ENCODE results near the gene C1orf116.

Gene C1orf116

DNA sequence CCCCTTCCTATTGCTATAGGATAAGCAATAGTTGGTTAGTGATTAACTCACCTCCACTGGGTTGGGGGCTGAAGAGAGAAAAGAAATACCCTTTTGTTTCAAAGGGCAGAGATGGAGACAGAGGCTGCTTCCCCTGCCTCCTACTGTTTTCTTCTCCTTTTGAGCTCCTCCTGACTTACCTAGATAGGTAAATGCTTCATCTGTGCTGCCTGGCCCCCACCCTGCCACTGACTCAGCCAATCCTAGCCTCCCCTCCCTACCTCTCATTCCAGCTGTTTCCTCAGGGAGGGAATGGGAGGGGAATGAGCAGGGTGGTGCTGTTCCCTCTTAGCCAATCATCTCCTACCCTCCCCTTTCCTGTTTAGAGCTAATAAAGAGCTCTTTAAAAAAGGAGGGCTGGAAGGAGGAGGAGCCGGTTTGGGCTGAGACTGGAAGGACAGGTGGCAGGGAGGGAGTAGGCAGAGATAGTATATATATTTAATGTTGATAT, at the start of gene C1orf116:
Gene C1orf116, minus strand, starts transcription at position 229 of the 490 bp plus-strand sequence. CDS start 5,158 bp downstream, outside the sequence.
- TF ChIP-seq ZFX (IDR thresholded peaks at IDR 0.05; ENCODE audit: borderline replicate concordance) (no peak), CTCF (IDR thresholded peaks at IDR 0.05) (no peak)
- peak within 1 kb of the TSS; percentile 100 for H3K27ac ChIP-seq

GRCh38 chr1:207081806-207082205, 49.2 kb upstream of the C1orf116 start:
- TF ChIP-seq ZFX (IDR thresholded peaks at IDR 0.05; ENCODE audit: borderline replicate concordance) (no peak), CTCF (IDR thresholded peaks at IDR 0.05) (no peak)
- no peak overlapping the region for H3K27ac ChIP-seq

- H3K27ac ChIP-seq: no peak overlapping the region
- TF ChIP-seq CTCF (IDR thresholded peaks at IDR 0.05) (no peak), ZFX (IDR thresholded peaks at IDR 0.05; ENCODE audit: borderline replicate concordance) (no peak)
These were observed 48.5 kb upstream of the C1orf116 start for GRCh38 chr1:207081088-207081487.

GRCh38 chr1:207079706-207080241, 47.2 kb upstream of the C1orf116 start:
- TF ChIP-seq CTCF (IDR thresholded peaks at IDR 0.05) (no peak), ZFX (IDR thresholded peaks at IDR 0.05; ENCODE audit: borderline replicate concordance) (no peak)
- no peak overlapping the region for H3K27ac ChIP-seq

DNA sequence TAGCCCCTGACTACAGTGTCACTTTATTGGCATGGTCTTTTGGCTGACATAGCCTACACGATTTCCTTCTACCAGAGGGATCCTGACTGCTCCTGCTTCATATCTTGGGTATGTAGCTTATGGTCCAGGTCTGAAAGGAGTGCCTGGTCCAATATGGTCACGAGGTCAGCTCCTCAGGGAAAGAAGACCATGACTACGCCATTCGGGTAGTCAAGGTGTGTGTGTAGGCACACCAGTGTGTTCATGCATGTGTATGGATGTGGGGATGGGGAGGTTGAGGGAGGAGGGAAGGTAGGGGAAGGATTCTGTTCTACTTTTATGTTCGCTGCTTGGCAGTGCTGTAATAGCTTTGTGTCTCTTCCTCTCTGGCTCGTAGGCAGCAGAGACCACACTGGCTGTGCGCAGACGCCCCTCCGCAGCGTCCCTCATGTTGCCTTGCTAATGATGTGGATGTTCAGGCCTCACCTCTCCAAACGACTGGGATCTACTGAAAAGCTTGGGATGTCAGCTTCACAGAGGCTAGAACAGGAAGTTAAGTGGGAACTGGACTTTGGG, 46.1 kb upstream of the C1orf116 start:
- H3K27ac ChIP-seq: no peak overlapping the region
- TF ChIP-seq ZFX (IDR thresholded peaks at IDR 0.05; ENCODE audit: borderline replicate concordance): no peak
- no peak for TF ChIP-seq CTCF (IDR thresholded peaks at IDR 0.05)

DNA sequence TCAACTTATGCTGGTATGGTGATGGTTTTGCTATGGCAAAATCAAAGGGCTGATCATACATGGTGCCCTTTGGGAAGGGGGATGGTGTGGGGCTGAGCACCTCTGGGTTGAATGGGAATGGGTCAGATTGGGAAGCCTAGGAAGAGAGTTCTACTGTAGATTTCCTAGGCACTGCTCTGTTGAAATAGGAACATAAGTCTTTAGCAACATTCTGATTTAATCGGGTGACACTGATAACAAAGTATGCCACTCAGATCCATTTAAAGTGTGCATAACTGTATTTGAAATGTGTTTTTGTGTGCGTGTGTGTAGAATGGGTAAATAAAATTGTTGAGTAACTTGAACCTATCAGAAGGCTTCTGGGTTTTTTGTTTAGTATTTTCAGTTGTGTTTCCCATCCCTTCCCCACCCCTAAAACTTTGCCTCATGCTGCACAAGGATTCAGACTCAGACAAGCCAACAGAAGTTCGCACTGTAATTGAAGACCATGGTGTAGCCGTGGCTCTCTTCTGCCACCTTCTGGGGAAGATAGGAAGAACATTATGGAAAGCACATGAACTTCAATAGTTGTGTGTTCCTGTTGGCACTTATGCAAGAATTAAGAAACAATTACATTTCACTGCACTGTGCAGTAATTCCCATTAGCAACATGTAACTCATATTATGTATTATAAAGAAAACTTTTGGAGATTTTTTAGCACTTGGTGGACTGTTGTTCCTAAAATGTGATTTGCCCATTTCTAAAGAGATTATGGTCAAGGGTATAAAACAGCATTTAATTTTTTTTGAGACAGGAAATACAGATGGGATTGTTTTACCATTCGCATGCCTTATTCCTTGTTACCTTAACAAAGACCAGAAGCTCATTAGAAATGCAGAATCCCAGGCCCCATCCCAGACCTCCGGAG, 45.2 kb upstream of the C1orf116 start:
- TF ChIP-seq CTCF (IDR thresholded peaks at IDR 0.05) (peak; percentile 100), ZFX (IDR thresholded peaks at IDR 0.05; ENCODE audit: borderline replicate concordance) (no peak)
- H3K27ac ChIP-seq: no peak overlapping the region
